Hepatocyte (in vitro differentiated cells): ENCODE measurements around the gene SVIL. TPM values are rescaled to one million over a fixed set of nuclear protein-coding genes. Genes with fewer than 3 reads are reported as not detected.

ENCODE experiments used
- DNase-seq: peaks from one replicate; pipeline ENCODE4 v3.0.0-alpha.2; 2016; ENCODE audit warnings: low spot score
- H2AFZ ChIP-seq: fragments of 200-600 bp; sonication (generic); 2 replicates; pipeline ENCODE4 v1.6.0; 2016; ENCODE audit warnings: antibody characterized with exemption, mild to moderate bottlenecking
- H3K27ac ChIP-seq: fragments of 200-600 bp; sonication (generic); 2 replicates; pipeline ENCODE4 v1.5.1; 2016; ENCODE audit warnings: mild to moderate bottlenecking
- H3K27me3 ChIP-seq: fragments of 200-600 bp; sonication (generic); 2 replicates; pipeline ENCODE4 v1.6.1; 2016
- H3K36me3 ChIP-seq: fragments of 200-600 bp; sonication (generic); replicated peaks from 2 replicates; pipeline ENCODE4 v1.5.1; 2016; ENCODE audit warnings: low read depth; ENCODE audit not compliant: insufficient read depth
- H3K4me1 ChIP-seq: fragments of 200-600 bp; sonication (generic); 2 replicates; pipeline ENCODE4 v1.5.1; 2016; ENCODE audit warnings: mild to moderate bottlenecking, moderate library complexity; ENCODE audit not compliant: insufficient read depth
- H3K4me2 ChIP-seq: fragments of 200-600 bp; sonication (generic); 2 replicates; pipeline ENCODE4 v1.6.0; 2016
- H3K4me3 ChIP-seq: fragments of 200-600 bp; sonication (generic); 2 replicates; pipeline ENCODE4 v1.5.1; 2016; ENCODE audit warnings: mild to moderate bottlenecking
- H3K79me2 ChIP-seq: fragments of 200-600 bp; sonication (generic); 2 replicates; pipeline ENCODE4 v1.6.0; 2017; ENCODE audit warnings: mild to moderate bottlenecking
- H3K9me2 ChIP-seq: fragments of 200-600 bp; sonication (generic); replicated peaks from 2 replicates; pipeline ENCODE4 v1.6.0; 2017; ENCODE audit warnings: mild to moderate bottlenecking; ENCODE audit not compliant: insufficient read depth
- H3K9me3 ChIP-seq: fragments of 200-600 bp; sonication (generic); 2 replicates; pipeline ENCODE4 v1.5.1; 2016; ENCODE audit warnings: low read depth, mild to moderate bottlenecking
- H4K20me1 ChIP-seq: fragments of 200-600 bp; sonication (generic); 2 replicates; pipeline ENCODE4 v1.6.0; 2016; ENCODE audit warnings: mild to moderate bottlenecking; ENCODE audit not compliant: insufficient read depth, poor library complexity, severe bottlenecking
- CTCF ChIP-seq: fragments of 200-600 bp; sonication (generic); IDR thresholded peaks from 2 replicates; pipeline ENCODE4 v1.5.1; 2016; ENCODE audit warnings: antibody characterized with exemption, mild to moderate bottlenecking; ENCODE audit not compliant: poor library complexity
- EZH2 ChIP-seq: fragments of 200-600 bp; sonication (generic); IDR thresholded peaks from 2 replicates; pipeline ENCODE4 v1.6.1; 2016; ENCODE audit warnings: antibody characterized with exemption, mild to moderate bottlenecking, borderline replicate concordance
- EZH2phosphoT487 ChIP-seq: fragments of 200-600 bp; sonication (generic); IDR thresholded peaks from one replicate; pipeline ENCODE4 v1.6.1; 2018; ENCODE audit warnings: antibody characterized with exemption, mild to moderate bottlenecking, low read depth, moderate library complexity; ENCODE audit not compliant: unreplicated experiment, severe bottlenecking
- WGBS: methylation state at CpG from one replicate; pipeline ENCODE4 v1.1.6; 2016; ENCODE audit warnings: low lambda C conversion rate; ENCODE audit errors: missing lambda C conversion rate; 5-methylcytosine and 5-hydroxymethylcytosine counted together
- polyA plus RNA-seq: library from polyadenylated mRNA; unstranded; fragments of >200 nt; fragmentation: Nextera tagmentation; extraction: Ambion mirVana; gene quantifications from 2 replicates; pipeline ENCODE4 v1.2.1, GENCODE V29; 2016
- total RNA-seq: library from RNA; depleted of rRNA; stranded (reverse); fragments of >200 nt; gene quantifications from 2 replicates; pipeline ENCODE4 v1.2.3, GENCODE V29; 2014

Gene SVIL
- total and polyA plus RNA-seq, 2 experiments from 2014 or later, result 24.3 to 36.5 TPM

DNA sequence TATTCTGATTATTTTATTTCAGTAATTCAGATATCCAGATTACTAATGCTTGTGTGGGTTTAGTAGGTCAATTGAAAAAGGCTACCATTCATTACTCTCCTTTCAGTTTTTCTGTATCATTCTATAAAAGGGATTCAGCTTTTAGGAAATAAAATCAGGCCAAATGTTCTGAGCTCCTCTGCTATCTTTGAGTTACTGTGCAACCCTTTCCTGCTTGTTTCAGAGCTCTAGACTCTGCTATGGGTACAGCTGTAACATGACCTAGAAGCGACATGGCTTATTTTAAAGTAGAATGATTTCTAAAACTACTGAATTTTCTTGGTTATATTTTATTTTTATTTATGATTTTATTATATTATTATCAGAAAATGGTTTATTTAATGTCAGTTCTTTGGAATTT lies 203.1 kb downstream of the SVIL start:
- no peaks in the 10 kb centered on the region for H3K79me2 ChIP-seq

GRCh38 chr10:29430101-29430500 lies 204.7 kb downstream of the SVIL start:
- H4K20me1 ChIP-seq, result no peaks in the 10 kb centered on the region
- H3K9me3 ChIP-seq, result no peaks in the 10 kb centered on the region
- no peaks in the 10 kb centered on the region for H3K79me2 ChIP-seq
- H3K9me2 ChIP-seq, result no peaks in the 10 kb centered on the region
- DNase-seq, result no peak
- no peak overlapping the region for H3K4me2 ChIP-seq
- H2AFZ ChIP-seq, result no peak overlapping the region
- no peak overlapping the region for H3K27ac ChIP-seq
- H3K36me3 ChIP-seq, result no peaks in the 10 kb centered on the region
- WGBS, result 84% methylated on average over 4 of the region's 4 CpGs
- H3K27me3 ChIP-seq, result no peaks in the 10 kb centered on the region
- H3K4me3 ChIP-seq, result no peak overlapping the region
- TF ChIP-seq EZH2 (no peak), CTCF (no peak)
- H3K4me1 ChIP-seq, result no peaks in the 10 kb centered on the region

More for the DNA sequence above, 203.1 kb downstream of the SVIL start:
- H3K9me2 ChIP-seq, result no peaks in the 10 kb centered on the region
- no peak overlapping the region for H3K4me2 ChIP-seq
- no peak overlapping the region for H2AFZ ChIP-seq
- H3K4me1 ChIP-seq, result no peaks in the 10 kb centered on the region
- WGBS, result 87% methylated on average over 1 of the region's 1 CpG
- no peak for TF ChIP-seq EZH2phosphoT487
- no peak for TF ChIP-seq EZH2
- TF ChIP-seq CTCF, result no peak
- H4K20me1 ChIP-seq, result no peaks in the 10 kb centered on the region
- H3K4me3 ChIP-seq, result no peak overlapping the region
- H3K27ac ChIP-seq, result no peak overlapping the region
- no peaks in the 10 kb centered on the region for H3K36me3 ChIP-seq
- no peaks in the 10 kb centered on the region for H3K27me3 ChIP-seq
- no peak for DNase-seq
- H3K9me3 ChIP-seq, result no peaks in the 10 kb centered on the region

DNA sequence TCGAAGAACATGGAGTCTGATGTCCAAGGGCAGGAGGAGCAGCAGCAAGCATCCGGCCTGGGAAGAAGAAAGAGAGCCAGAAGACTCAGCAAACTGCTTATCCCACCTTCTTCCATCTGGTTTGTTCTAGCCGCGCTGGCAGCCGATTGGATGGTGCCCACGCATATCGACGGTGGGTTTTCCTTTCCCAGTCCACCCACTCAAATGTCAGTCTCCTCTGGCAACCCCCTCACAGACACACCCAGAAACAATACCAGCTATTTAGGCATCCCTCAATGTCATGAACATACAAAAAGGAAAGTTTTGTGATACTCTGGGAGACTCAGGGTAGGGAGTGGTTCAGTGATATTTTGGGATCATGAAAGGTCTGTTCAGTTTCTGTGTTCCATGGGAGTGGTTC lies 206.3 kb downstream of the SVIL start:
- H2AFZ ChIP-seq, result no peak overlapping the region
- no peaks in the 10 kb centered on the region for H4K20me1 ChIP-seq
- H3K79me2 ChIP-seq, result no peaks in the 10 kb centered on the region
- no peaks in the 10 kb centered on the region for H3K27me3 ChIP-seq
- no peak overlapping the region for H3K4me2 ChIP-seq
- no peak for DNase-seq
- no peaks in the 10 kb centered on the region for H3K4me1 ChIP-seq
- H3K9me3 ChIP-seq, result no peaks in the 10 kb centered on the region
- no peak overlapping the region for H3K4me3 ChIP-seq
- H3K9me2 ChIP-seq, result no peaks in the 10 kb centered on the region
- no peak overlapping the region for H3K27ac ChIP-seq
- no peaks in the 10 kb centered on the region for H3K36me3 ChIP-seq
- 97% methylated on average over 8 of the region's 8 CpGs for WGBS
- TF ChIP-seq CTCF (no peak), EZH2phosphoT487 (no peak), EZH2 (no peak)

DNA sequence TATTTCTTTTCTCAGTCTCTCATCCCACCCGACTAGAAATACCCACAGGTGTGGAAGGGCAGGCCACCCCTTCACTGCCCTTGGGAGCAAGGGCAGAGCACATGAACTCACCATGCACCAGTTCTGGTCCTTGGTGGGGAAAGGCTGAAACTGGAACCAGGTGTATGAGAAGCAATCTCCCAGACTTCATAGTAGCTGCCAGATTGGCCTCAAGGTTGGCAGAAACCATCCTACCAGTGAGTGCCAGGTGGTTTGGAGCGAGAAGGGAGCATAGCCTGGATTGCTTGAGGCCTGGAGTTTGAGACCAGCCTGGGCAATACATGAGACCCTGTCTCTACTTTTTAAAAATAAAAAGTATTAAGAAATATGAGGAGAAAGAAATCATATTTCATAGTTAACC lies 207.1 kb downstream of the SVIL start:
- peaks cover 3% of the 10 kb centered on the region for H3K4me1 ChIP-seq
- no peaks in the 10 kb centered on the region for H3K9me2 ChIP-seq
- no peaks in the 10 kb centered on the region for H3K79me2 ChIP-seq
- H3K27ac ChIP-seq, result no peak overlapping the region
- no peaks in the 10 kb centered on the region for H3K36me3 ChIP-seq
- no peaks in the 10 kb centered on the region for H3K9me3 ChIP-seq
- 98% methylated on average over 2 of the region's 2 CpGs for WGBS
- no peak overlapping the region for H3K4me3 ChIP-seq
- H4K20me1 ChIP-seq, result no peaks in the 10 kb centered on the region
- TF ChIP-seq EZH2phosphoT487 (no peak), EZH2 (no peak), CTCF (no peak)
- no peak for DNase-seq
- H2AFZ ChIP-seq, result no peak overlapping the region
- no peak overlapping the region for H3K4me2 ChIP-seq
- H3K27me3 ChIP-seq, result no peaks in the 10 kb centered on the region
